ENCODE data around the gene NLRP6.

DNA sequence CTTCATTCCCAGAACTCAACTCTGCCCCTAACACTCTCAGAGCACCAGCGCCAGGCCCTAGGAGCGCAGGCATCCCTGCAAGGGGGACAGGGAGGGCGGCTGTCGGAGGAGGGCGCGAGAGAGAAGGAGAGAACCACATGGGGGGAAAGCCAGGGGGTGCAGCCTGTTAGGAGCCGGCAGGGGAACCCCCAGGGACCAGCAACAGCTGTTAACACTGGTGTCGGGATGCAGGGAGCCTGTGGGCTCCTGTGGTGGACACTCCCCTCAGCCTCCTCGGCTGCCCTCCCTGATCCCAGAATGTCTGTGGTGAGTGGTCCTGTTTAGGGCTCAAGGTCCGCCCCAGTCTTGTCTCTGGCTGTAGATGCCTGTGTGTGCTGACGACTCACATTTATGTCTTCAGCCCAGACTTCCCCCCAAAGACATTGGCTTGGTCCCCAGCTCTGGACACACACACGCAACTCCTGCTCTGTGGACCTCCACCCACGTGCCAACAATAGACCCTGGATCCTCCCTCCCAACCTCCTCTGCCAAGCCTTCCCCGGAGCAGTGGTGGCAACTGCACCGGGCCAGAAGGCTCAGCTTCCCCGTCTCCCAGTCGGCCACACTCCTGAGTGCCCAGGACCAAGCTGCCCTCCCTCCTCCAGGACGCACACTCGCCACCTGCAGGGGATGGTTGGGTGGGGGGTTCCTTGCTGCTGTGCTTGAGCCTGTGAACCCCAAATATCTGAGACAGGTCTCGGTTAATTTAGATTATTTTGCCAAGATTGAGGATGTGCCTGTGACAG, 21.9 kb downstream of the NLRP6 start:
- TF ChIP-seq POLR2AphosphoS5 (IDR thresholded peaks at IDR 0.05) (no peak), POLR2A (IDR thresholded peaks at IDR 0.05) (no peak), EP300 (IDR thresholded peaks at IDR 0.05) (no peak)
- TF ChIP-seq, protein P1, sequence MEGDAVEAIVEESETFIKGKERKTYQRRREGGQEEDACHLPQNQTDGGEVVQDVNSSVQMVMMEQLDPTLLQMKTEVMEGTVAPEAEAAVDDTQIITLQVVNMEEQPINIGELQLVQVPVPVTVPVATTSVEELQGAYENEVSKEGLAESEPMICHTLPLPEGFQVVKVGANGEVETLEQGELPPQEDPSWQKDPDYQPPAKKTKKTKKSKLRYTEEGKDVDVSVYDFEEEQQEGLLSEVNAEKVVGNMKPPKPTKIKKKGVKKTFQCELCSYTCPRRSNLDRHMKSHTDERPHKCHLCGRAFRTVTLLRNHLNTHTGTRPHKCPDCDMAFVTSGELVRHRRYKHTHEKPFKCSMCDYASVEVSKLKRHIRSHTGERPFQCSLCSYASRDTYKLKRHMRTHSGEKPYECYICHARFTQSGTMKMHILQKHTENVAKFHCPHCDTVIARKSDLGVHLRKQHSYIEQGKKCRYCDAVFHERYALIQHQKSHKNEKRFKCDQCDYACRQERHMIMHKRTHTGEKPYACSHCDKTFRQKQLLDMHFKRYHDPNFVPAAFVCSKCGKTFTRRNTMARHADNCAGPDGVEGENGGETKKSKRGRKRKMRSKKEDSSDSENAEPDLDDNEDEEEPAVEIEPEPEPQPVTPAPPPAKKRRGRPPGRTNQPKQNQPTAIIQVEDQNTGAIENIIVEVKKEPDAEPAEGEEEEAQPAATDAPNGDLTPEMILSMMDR (IDR thresholded peaks at IDR 0.05), result no peak

Measured in suprapubic skin (tissue), 4 donors.